T-helper 2 cell treated with Interferon-gamma antibody and Interleukin-4, amounts not matched to agents 5 μg/mL and 100 μg/mL, for 36 hours (primary cell): ENCODE measurements around the gene LDAF1.
"Not testable (repeated sequence)": the region's sequence is repeated elsewhere in the genome, so short reads cannot be mapped to it uniquely, and the experiment has no call there.

ENCODE experiments used
- DNase-seq: peaks from one replicate; pipeline ENCODE4 v3.0.0; 2021; ENCODE audit warnings: low spot score
- H3K27ac Mint-ChIP-seq: one replicate; pipeline ENCODE4 v1.8.0; 2021; ENCODE audit warnings: mild to moderate bottlenecking, mixed read lengths
- H3K27me3 Mint-ChIP-seq: one replicate; pipeline ENCODE4 v1.8.0; 2021; ENCODE audit warnings: low read depth, mixed read lengths
- H3K36me3 Mint-ChIP-seq: one replicate; pipeline ENCODE4 v1.8.0; 2021; ENCODE audit warnings: low read depth, mixed read lengths
- H3K4me1 Mint-ChIP-seq: one replicate; pipeline ENCODE4 v1.8.0; 2021; ENCODE audit warnings: low read depth, mixed read lengths
- H3K4me3 Mint-ChIP-seq: one replicate; pipeline ENCODE4 v1.8.0; 2022; ENCODE audit warnings: mild to moderate bottlenecking, moderate library complexity, mixed read lengths
- H3K9me3 Mint-ChIP-seq: one replicate; pipeline ENCODE4 v1.8.0; 2021; ENCODE audit warnings: mixed read lengths

Gene LDAF1

DNA sequence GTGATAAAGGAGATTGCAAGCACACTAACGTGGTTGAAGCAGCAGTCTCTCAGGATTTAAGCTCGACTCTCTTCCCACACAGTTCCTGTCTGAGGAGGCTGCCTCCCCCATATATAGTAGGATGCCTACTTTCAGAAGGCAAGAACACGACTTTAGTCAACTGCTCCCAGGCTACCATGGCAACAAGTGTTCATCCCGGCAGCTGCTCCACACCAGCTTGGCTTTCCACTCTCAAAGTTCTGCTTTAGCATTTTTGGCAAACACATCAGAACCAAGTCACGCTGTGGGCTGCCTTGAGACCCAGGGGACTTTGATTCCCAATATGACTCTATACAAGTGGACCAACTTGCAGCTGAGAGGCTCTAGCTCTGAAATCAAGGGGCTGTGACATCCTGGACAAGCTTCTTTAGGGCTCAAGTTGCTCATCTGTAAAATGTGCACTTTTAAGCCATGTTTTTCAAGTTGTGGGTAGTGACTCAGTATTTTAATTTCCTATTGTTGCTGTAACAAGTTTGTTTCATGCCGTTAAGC, 36.4 kb downstream of the LDAF1 start:
- H3K9me3 Mint-ChIP-seq: peaks cover 4% of the 10 kb centered on the region
- H3K27me3 Mint-ChIP-seq: peaks cover 17% of the 10 kb centered on the region
- DNase-seq: no peak
- no peak overlapping the region for H3K27ac Mint-ChIP-seq
- H3K4me3 Mint-ChIP-seq: no peak overlapping the region
- H3K4me1 Mint-ChIP-seq: peaks cover 6% of the 10 kb centered on the region
- no peaks in the 10 kb centered on the region for H3K36me3 Mint-ChIP-seq

DNA sequence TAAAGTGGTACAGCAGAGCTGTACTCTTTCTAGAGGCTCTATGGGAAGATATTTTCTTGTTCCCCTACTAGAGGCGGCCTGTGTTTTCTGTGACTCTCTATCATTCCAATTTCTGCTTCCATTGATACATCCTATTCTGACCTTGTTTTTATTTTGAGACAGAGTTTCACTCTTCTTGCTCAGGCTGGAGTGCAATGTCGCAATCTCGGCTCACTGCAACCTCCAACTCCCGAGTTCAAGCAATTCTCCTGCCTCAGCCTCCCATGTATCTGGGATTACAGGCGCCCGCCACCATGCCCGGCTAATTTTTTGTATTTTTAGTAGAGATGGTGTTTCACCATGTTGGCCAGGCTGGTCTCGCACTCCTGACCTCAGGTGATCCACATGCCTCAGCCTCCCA, 36.9 kb downstream of the LDAF1 start:
- H3K9me3 Mint-ChIP-seq, H3K27ac Mint-ChIP-seq: not testable (repeated sequence)
- peaks cover 15% of the 10 kb centered on the region for H3K27me3 Mint-ChIP-seq

DNA sequence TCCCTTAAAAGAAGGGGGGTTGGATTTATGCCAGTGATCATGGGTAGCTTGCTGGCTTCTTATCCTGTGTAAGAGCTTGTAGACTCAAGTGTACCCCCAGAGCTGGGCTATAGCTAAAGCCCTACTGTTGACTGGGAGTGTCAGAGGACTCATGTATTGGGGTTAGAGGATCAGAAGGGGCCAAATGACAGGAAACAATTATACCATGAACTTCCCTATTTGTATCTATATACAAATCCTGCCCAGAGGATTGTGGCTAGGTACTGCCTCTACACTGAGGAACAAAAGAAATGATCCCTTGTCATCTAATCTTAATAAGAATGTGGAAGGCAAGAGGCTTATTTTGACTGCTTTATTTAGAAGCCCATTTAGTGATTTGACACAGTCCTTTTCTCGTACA, 38.6 kb downstream of the LDAF1 start:
- Mint-ChIP-seq H3K27me3 (peaks cover 11% of the 10 kb centered on the region), H3K36me3 (no peaks in the 10 kb centered on the region), H3K9me3 (no peaks in the 10 kb centered on the region), H3K4me3 (no peak overlapping the region), H3K4me1 (peaks cover 6% of the 10 kb centered on the region), H3K27ac (no peak overlapping the region)
- DNase-seq: no peak

More for the DNA sequence above, 36.9 kb downstream of the LDAF1 start:
- H3K4me3 Mint-ChIP-seq, DNase-seq, H3K36me3 Mint-ChIP-seq, H3K4me1 Mint-ChIP-seq: not testable (repeated sequence)

DNA sequence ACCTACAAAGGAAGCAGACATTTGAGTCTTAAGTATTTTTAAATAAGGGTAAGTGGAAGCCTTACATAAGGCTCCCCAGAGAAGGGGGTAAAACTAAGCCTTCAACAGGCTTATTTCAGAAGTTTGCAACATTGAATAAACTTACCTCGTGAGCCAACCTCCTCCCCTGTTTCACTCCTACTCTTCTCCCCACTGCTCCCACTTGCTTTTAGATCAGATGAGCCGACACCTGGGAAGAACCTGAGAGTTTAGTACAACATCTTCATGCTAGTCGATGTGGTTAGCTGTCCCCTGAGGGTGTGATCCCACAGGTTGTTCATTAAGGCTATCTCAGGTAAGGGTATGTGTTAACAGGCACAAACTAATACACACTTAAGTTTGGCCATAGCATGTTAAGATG, 39.1 kb downstream of the LDAF1 start:
- Mint-ChIP-seq H3K27me3 (peaks cover 12% of the 10 kb centered on the region), H3K36me3 (no peaks in the 10 kb centered on the region), H3K27ac (no peak overlapping the region), H3K9me3 (no peaks in the 10 kb centered on the region), H3K4me1 (peaks cover 6% of the 10 kb centered on the region), H3K4me3 (no peak overlapping the region)
- no peak for DNase-seq

DNA sequence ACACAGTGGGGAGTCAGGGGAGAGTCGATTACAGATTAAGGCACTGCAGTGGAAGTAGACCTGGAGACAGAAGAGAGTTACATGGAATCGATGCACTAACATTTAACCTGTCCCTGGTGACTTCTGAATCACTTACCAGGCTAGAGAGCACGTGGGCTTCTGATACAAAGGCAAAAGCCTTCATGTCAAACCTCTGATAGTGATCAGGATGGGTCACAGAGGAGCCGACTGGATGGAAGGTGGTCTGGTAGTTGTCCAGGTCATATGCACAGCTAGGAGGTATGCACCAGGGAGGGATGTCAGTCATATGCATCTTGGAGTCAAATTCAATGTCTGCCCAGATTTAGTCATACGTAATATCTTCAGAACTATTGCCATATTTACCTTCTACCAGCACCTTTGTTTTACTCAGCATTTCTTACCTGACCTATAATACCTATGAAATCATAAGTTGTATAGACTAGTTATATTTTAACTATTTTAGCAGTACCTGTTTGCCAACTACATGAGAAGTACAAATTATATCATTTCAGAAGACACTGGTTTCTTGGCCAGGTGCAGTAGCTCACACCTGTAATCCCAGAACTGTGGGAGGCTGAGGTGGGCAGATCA, 41.2 kb downstream of the LDAF1 start:
- no peaks in the 10 kb centered on the region for H3K9me3 Mint-ChIP-seq
- peaks cover 12% of the 10 kb centered on the region for H3K27me3 Mint-ChIP-seq
- H3K27ac Mint-ChIP-seq: no peak overlapping the region
- H3K36me3 Mint-ChIP-seq: no peaks in the 10 kb centered on the region
- no peak for DNase-seq
- peaks cover 3% of the 10 kb centered on the region for H3K4me1 Mint-ChIP-seq
- no peak overlapping the region for H3K4me3 Mint-ChIP-seq

DNA sequence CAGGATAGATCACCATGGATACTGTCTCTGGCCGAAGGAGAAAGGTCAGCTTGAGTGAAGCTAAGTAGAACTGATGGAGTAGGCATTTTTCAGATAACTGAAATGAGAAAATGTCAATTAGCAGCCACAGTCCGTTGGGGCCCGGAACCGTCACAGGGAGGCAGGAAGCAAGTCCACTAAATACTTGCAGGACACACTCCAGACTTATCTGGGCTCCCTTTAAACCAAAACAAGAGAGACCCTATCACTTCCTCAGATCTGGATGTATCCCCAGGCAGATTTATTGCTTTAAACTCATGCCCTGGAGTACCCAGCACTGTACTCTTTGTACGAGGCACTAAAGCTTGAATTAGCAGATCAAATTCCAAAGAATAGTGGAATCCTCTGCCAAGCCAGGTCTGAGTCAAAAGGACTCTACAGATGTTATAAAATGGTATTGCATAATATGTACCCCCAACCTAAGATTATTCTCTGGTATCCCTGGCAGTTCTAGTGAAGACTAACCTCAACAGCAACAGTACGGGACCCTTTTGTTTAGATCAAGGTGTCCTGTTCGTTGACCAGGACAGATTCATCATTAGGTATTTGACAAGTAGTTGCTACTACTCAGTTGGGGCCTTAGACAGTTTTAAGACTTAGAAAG, 44.8 kb downstream of the LDAF1 start:
- H3K27ac Mint-ChIP-seq: no peak overlapping the region
- no peak for DNase-seq
- H3K36me3 Mint-ChIP-seq: no peaks in the 10 kb centered on the region
- H3K27me3 Mint-ChIP-seq: peaks cover 7% of the 10 kb centered on the region
- no peaks in the 10 kb centered on the region for H3K9me3 Mint-ChIP-seq
- no peak overlapping the region for H3K4me3 Mint-ChIP-seq
- no peaks in the 10 kb centered on the region for H3K4me1 Mint-ChIP-seq

DNA sequence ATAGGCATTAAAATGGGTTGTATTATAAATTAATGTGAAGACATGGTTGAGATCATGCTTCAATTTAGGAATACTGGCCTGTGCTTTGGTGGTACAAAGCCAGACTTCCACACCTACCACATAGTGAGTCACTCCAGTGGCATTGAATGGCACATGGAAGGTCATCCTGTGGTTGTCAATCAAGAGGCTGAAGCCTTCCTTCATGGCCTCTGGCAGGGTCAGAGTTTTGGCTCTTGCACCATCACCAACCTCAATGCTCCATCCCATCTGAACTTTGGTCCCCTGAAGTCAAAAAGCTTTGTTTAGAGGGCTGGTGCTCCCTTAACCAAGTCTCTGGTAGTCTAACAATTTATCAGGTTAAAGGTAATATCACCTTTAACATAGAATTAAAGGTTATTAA, 46.8 kb downstream of the LDAF1 start:
- H3K27ac Mint-ChIP-seq: no peak overlapping the region
- no peak for DNase-seq
- H3K9me3 Mint-ChIP-seq: no peaks in the 10 kb centered on the region
- H3K4me3 Mint-ChIP-seq: no peak overlapping the region
- H3K36me3 Mint-ChIP-seq: no peaks in the 10 kb centered on the region
- H3K27me3 Mint-ChIP-seq: peaks cover 4% of the 10 kb centered on the region
- no peaks in the 10 kb centered on the region for H3K4me1 Mint-ChIP-seq

DNA sequence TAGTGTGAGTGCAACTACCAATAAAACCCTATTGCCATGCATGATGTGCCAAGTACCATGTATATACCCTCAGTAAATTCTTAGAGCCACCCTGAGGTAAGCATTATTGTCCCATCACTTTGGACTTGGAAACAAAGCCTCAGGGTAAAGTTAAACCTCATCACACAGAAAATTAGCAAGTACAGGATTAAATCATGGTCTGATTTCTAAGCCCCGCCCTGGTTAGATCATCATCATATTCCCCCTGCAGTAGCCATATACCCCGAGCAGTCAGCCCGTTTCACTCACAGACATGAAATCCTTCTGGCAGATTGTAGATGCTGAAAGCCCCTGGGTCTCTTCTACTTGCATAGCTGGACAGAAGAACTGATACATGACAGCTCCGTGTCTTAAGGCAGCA, 48.1 kb downstream of the LDAF1 start:
- H3K9me3 Mint-ChIP-seq: no peaks in the 10 kb centered on the region
- H3K27ac Mint-ChIP-seq: no peak overlapping the region
- DNase-seq: no peak
- H3K4me1 Mint-ChIP-seq: no peaks in the 10 kb centered on the region
- no peaks in the 10 kb centered on the region for H3K36me3 Mint-ChIP-seq
- H3K27me3 Mint-ChIP-seq: peaks cover 4% of the 10 kb centered on the region
- H3K4me3 Mint-ChIP-seq: no peak overlapping the region

DNA sequence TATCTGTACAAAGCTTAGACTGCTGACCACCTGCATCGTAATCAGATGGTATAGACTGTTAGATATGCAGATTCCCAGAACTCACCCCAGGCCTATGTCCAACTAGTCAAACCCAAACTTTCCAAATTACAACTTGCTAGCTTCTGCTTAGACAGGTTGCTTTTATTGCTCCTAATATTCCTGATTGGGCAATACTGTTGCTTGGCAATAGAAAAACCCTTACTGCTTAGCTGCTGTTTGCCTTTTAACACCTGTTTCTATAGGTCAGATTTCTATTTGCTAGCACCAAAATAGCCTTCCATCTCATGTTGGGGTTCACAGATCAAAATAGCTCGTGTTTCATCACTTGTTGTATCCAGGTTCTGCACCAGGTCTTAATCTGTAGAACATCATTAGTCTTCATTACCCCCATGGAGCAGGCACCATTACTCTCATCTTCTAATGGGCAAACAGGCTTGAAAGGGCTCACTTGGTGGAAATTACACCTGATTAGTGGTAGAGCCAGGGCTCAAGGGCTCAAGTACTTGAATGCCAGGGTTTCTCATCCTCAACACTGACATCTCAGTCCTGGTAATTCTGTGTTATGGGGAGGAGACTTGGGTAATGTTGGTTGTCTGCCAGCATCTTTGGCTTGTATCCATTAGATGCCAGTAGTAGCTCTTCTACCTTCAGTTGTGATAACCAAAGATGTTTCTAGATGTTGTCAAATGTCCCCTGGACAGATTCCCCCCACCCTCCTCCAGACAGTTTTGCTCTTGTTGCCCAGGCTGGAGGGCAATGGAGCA, 50.2 kb downstream of the LDAF1 start:
- H3K27me3 Mint-ChIP-seq: peaks cover under 1% of the 10 kb centered on the region
- H3K4me1 Mint-ChIP-seq: no peaks in the 10 kb centered on the region
- H3K4me3 Mint-ChIP-seq: no peak overlapping the region
- H3K27ac Mint-ChIP-seq: no peak overlapping the region
- H3K36me3 Mint-ChIP-seq: no peaks in the 10 kb centered on the region
- no peak for DNase-seq
- H3K9me3 Mint-ChIP-seq: no peaks in the 10 kb centered on the region

DNA sequence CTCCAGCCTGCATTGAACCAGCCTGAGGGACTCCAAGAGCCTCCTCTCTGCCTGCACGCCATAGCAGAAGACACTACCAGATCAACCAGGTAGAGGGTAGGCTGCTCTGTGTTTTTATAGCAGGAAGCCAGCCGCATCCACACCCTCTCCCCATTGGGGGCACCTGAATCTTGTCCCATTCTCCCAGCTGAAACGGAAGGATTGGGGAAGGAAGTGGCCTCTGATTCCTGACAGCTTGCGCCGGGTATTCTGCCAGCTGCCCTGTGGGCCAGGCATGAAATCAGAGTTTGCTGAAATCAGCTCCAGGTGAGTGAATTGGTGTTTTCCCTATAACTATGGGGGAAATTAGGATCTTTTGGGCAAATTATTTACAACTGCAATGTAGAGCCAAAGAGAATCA, 53.0 kb downstream of the LDAF1 start, which contains the start of gene ZP2:
TSS of gene ZP2 (minus strand) at position 89 of the 400 bp plus-strand sequence. CDS start at position 62, 27 bp downstream.
- H3K9me3 Mint-ChIP-seq: no peaks in the 10 kb centered on the region
- no peaks in the 10 kb centered on the region for H3K36me3 Mint-ChIP-seq
- no peaks in the 10 kb centered on the region for H3K4me1 Mint-ChIP-seq
- no peak within 1 kb of the TSS for H3K4me3 Mint-ChIP-seq
- H3K27me3 Mint-ChIP-seq: peaks cover 5% of the 10 kb centered on the region
- DNase-seq: no peak
- no peak within 1 kb of the TSS for H3K27ac Mint-ChIP-seq

DNA sequence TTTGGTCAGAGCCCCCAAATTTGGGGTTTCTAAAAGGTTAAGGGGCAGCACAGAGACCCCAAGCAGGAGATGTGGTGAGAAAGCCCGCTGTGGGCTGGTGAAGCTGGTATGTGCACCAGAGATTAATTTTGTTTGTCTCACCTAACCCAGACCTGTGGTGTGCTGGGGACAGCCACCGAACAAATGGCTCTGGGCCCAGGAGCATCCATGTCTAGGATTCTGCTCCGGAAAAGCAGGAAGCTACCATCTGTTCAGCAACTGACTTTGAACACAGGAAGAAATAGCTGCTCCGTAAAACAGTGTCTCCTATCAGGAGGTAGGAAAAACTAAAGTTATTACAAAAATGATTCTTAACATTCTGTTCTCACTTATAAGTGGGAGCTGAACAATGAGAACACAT, 55.6 kb downstream of the LDAF1 start:
- DNase-seq: no peak
- Mint-ChIP-seq H3K27me3 (peaks cover 9% of the 10 kb centered on the region), H3K27ac (no peak overlapping the region), H3K9me3 (no peaks in the 10 kb centered on the region), H3K4me3 (no peak overlapping the region), H3K36me3 (no peaks in the 10 kb centered on the region), H3K4me1 (no peaks in the 10 kb centered on the region)

DNA sequence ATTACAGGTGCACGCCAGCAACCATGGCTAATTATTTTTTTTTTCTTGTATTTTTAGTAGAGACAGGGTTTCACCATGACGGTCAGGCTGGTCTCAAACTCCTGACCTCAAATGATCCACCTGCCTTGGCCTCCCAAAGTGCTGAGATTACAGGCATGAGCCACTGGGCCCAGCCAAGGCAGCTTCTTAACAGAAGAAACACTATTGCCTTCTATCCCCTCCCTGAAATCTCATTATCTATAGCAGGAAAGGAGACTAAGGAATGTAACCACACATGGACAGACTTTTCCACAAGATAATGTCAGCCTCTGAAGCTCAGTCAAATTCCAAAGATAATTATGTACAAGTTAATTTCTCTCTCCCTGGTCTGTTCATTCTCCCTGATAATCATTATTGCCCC, 58.6 kb downstream of the LDAF1 start:
- no peaks in the 10 kb centered on the region for H3K9me3 Mint-ChIP-seq
- no peaks in the 10 kb centered on the region for H3K36me3 Mint-ChIP-seq
- H3K27me3 Mint-ChIP-seq: peaks cover 24% of the 10 kb centered on the region
- H3K4me3 Mint-ChIP-seq: no peak overlapping the region
- H3K4me1 Mint-ChIP-seq: no peaks in the 10 kb centered on the region
- no peak overlapping the region for H3K27ac Mint-ChIP-seq
- no peak for DNase-seq

DNA sequence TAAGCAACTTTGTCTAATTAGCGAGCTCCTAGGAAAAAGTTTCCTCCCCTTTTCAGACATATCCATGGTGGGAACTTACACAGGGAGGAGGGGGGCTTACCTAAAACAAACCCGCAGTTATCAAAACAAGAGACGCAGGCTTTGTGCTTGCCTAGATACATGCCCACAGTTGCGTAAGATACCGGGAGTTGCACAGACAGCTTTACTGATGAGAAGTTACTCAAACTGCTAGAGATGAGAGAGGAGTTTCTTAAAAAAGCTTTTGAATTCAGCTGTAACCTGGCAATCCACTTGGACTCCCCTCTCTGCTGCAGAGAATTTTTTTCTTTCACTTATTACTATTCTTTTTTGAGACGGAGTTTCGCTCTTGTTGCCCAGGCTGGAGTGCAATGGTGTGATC, 59.7 kb downstream of the LDAF1 start:
- Mint-ChIP-seq H3K4me1 (no peaks in the 10 kb centered on the region), H3K27ac (no peak overlapping the region), H3K36me3 (no peaks in the 10 kb centered on the region), H3K27me3 (peaks cover 28% of the 10 kb centered on the region), H3K4me3 (no peak overlapping the region), H3K9me3 (no peaks in the 10 kb centered on the region)
- no peak for DNase-seq

DNA sequence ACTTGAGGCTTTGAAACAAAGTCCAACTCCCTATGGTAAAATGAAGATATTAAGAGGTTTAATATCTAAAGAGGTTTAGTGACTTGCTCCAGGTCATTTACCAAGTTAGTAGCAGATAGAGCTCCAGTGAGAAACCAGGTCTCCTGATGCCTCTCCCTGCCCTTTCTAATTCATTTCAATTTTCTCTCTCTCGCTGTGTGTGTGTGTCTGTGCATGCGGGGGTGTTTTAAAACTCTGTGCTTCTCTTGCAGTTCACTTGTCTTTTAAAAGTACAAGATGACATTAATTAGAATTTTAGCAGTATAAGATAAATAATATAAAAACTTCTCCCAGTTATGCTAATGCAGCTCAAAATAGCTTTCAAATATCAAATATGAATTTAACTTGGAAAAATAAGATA, 61.1 kb downstream of the LDAF1 start:
- Mint-ChIP-seq H3K9me3 (no peaks in the 10 kb centered on the region), H3K4me1 (no peaks in the 10 kb centered on the region), H3K27me3 (peaks cover 31% of the 10 kb centered on the region), H3K4me3 (no peak overlapping the region), H3K27ac (no peak overlapping the region), H3K36me3 (no peaks in the 10 kb centered on the region)
- DNase-seq: no peak
